GM21447 (cell line): Measurements from ENCODE around the gene WDHD1.
"Not testable (repeated sequence)": the region's sequence is repeated elsewhere in the genome, so short reads cannot be mapped to it uniquely, and the experiment has no call there.

Experiments
- ATAC-seq: cut with Tn5 transposase; IDR thresholded peaks from one replicate; pipeline ENCODE4 v1.9.1; 2021; ENCODE audit not compliant: unreplicated experiment

The WDHD1 gene

DNA sequence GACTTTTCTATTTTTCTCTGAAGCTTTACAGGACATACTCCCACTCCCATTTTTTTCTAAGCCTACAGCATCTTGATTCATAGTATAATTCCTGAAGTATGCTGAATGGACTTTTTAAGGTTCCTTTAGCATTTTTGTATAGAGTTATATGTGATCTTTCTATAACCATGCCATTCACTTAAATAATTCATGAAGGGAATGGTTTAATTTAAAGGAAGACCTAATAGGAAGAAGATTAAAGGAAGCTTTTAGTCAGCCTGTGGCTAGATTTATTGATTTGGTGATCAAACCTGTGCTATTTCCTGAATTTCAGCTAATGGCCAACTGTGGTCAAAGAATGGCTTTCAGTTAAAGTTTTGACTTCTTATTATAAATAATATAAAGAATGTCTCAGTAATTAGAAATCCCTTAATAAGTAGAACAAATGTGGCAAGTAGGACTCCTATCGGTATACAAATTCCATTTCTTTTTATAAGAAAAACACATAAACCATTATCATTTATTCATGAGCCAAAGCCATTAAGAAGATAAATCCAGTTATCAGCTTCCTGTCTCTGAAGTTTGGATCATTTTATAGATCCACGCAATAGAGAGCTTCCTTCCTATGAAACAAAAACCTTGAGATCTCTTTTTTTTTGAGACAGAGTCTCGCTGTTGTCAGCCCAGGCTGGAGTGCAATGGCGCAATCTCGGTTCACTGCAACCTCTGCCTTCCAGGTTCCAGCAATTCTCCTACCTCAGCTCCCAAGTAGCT lies 20.6 kb upstream of the WDHD1 start:
- ATAC-seq: no peak

DNA sequence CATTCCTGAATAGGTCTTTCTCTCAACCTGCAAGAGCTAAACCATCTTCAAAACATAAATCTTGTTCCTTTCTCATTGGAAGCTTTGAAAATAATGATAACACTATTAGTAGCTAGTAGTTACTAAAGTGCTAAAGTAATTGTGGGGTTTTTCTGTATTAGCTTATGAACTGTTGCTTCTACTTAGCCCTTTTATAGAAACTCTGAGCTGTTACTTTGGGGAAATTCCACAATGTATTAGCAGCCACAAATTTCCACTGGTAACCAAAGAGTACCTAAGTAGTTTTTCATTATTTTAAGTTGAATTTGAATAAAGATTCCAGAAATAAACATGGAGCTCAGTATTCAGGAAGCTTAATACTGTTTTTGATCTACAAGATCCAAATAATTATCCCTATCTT lies 18.2 kb upstream of the WDHD1 start:
- no peak for ATAC-seq

DNA sequence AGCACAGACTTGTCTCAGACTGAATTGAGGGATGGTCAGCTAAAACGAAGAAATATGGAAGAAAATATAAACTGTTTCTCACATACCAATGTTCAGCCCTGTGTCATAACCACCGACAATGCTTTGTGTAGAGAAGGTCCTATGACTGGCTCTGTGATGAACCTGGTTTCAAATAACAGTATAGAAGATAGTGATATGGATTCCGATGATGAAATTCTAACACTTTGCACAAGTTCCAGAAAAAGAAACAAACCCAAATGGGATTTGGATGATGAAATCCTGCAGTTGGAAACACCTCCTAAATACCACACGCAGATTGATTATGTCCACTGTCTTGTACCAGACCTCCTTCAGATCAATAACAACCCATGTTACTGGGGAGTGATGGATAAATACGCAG lies 16.6 kb upstream of the WDHD1 start:
- ATAC-seq: no peak

DNA sequence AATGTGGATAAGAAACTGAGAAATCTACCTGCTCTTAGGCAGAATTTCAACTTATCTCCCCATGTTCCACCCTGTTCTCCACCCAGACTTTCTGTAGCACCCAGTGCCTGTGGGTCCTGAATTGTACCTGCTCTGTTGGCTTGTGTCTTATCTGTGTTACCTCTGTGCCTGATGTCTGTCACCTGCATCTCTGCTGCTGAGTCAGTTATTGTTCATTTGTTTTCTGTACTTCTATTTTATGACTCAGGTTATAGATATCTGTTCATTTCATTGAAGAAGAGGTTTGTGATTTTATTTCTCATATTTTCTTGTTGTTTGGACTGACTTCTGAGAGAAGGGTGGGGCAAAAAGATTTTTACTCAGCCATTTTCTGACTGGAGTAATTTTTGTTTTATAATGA lies 11.8 kb upstream of the WDHD1 start:
- no peak for ATAC-seq

DNA sequence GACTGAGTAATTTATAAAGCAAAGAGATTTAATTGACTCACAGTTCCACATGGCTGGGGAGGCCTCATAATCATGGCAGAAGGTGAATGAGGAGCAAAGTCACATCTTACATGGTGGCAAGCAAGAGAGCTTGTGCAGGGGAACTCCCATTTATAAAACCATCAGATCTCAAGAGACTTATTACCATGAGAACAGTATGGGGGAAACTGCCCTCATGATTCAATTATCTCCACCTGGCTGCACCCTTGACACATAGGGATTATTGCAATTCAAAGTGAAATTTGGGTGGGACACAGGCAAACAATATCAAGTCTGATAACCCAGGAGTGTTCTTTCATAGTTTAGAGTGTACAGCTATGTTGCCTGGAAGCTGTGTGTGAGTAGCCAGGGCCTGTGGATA lies 11.1 kb upstream of the WDHD1 start:
- ATAC-seq: not testable (repeated sequence)

DNA sequence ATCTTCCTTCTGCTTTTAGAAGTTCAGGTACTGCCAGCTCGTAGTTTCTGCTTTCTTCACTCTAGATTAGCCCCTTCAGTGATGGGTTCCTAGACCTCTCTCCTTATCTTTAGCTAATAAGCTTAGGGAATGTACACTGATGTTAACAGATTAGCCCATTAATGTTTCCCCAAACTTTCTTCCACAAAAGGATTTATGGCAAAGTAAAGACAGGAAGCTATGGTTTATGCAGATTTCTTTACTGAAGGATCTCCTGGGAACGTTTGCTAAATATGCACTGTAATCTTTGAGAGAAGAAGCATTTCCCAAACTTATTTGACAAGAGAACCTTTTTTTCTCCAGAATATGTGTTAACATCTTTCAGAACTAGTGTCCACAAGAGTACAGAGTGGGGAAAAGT lies 4.3 kb upstream of the WDHD1 start:
- no peak for ATAC-seq

DNA sequence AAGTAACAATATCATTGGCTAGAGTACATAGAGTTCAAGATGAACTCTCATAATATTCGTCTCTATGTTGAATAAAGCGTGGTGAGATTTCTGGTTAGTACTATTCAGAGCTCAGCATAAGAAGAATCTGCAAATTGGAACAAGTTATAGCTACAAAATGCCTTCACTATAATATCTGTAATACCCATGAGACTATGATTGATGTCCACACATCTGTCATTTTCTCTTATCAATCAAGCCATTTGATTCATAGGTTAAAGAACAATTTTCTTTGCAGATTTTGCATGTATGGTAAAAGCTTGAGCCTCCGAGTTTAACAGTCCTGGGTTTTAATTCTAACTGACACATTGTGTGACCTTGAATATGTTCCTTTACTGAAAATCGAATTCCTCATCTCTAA lies 1.6 kb upstream of the WDHD1 start:
- no peak for ATAC-seq

DNA sequence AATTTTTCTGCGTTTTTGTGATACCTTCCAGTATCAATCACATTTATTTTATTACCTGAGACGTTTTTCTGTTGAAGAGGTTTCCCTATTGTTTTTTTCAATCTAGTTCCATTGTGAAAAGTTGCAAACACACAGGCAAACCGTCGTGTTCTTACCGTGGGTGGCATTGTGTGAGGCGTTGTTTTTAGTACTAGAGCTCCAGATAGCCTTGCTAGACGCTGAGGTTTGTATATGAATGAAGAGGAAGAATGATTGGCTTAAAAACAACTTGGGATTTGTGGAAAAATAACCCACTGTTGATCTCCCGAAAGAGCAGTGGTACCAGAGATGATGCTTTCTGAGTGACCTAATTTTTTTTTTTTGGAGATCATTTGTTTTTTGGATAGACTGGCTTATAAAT lies 1.2 kb upstream of the WDHD1 start:
- no peak for ATAC-seq

DNA sequence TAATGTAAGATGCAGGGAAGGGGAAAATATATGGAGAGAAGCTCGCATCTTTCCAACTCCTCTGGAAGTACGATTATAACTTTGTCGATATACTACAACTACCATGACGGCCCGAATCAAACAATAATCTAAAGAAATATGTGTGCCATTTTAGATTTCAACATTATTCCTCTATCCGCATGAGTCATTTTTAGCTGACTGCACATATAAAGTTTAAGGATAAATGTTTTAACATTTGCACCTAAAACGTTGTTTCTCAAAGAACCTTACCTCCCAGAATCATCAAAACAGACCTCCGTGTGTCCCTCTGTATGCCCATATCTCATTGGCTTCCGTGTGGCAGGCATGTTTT lies 482 bp downstream of the WDHD1 start:
- no peak for ATAC-seq

DNA sequence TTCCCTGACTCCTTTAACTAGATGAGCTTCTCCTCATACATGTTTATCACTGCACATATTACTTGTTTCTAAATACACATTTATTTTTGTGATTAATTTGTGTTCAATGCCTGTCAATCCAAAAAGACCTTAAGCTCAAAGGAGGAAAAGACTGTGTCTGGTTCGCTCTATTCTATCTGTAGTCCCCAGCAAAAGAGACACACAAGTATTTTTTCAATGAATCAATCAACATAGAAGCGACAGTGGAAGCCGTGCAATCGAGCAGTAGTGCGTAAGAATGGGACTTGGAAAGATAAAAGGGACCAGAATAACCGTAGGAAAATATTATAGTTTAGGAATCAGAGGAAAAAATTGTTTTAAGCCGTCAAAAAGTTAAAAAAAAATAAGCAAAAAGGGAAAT lies 951 bp downstream of the WDHD1 start:
- ATAC-seq: no peak

DNA sequence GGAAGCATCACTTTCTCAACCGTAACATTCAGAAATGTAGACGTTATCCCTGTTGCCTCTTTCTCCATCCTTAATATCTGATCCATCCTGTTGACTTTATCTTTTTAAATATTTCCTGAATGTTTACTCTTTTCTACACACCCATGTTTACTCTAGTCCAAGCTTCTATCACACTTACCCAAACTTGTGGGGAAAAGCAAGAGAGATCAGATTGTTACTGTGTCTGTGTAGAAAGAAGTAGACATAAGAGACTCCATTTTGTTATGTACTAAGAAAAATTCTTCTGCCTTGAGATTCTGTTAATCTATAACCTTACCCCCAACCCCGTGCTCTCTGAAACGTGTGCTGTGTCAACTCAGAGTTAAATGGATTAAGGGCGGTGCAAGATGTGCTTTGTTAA lies 2.5 kb downstream of the WDHD1 start:
- ATAC-seq: not testable (repeated sequence)

DNA sequence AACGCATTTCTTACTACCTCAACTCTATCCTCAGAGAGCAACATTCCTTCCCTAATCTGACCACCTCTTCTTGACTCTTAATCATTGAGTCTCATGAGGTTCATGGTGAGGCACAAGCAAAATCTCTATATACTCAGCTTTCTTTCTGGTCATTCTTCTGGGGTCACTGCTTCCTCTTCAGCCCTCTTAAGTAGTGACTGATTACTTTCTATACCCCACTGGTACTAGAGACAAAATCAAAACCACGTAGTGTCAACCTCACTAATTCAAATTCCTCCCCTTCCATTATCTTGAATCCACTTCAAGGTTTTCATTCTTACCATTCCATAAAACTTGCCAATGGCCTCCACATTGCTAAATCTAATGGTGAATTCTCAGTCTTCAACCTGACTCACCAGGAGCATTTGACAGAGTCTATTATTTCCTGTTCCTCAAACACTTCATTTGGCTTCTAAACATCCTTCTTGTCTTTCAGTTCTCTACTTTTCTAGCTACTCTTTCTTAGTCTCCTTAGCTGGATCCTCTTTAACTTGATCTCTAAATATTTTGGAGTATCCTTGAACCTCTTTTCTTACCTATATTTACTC lies 6.8 kb downstream of the WDHD1 start:
- ATAC-seq: no peak

DNA sequence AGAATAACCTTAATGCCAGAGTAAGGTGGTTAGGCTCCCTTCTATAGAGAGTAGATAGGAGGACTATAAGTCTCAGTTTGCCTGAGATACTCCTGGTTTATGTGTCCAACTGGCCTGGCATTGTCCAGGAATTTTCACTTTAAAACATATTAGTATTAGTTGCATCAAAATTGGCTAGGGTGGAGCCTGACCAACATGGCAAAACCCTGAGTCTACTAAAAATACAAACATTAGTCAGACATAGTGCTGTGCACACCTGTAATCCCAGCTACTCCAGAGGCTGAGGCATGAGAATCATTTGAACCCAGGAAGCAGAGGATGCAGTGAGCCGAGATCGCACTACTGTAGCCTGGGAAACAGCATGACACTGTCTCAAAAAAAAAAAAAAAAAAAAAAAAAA lies 11.9 kb downstream of the WDHD1 start:
- ATAC-seq: no peak

DNA sequence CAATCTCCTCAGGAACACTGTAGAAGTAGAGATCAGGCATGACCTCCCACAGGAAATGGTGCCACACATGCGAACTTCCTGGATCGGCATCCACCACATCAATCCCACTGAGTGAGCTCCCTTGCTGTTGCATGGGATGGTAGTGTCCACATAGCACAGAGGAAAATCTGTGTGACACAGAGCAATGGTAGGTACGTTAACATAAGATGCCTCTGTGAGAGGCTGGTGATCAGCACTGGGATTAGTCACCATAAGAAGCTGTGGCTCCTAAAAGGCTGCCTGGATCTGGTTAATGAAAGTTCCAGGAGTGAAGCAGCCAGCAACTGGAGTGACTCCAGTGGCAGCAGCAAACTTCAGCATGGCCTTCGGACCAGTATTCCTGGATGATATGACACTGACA lies 21.8 kb downstream of the WDHD1 start:
- no peak for ATAC-seq

DNA sequence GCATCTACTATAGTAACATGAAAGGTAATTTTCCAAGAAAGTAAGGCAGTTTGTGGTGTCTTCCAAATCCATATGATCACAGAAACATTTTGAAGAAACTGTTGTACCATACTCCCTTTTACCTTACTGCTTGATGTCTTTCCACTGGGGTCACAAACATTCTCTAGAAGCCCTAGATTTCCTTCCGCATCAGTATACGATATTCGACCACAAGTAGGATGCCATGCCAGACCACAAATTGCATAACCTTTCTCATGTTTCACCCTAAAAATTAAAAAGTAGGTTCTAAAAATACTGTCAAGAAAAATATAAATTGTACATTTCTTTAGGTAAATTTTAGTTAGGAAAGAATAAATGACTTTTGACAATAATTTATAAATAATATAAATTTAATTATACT lies 26.5 kb downstream of the WDHD1 start:
- no peak for ATAC-seq

DNA sequence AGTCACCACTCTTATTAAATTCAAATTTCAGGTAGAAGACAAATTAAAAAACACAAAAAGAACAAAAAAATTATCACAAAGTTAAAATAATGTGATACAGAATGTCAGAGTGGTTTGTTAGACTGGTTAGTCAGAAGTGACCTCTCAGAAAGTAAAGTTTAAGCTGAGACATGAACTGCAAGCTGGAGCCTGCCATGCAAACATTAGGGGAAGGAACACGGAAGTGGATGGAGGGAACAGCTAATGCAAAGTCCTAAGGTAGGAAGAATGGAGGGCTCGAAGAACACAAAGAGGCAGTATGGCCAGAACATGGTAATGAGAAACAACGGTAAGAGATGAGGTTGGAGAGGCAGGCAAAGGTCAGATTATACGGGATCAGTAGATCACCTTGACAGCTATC lies 41.7 kb downstream of the WDHD1 start:
- no peak for ATAC-seq

DNA sequence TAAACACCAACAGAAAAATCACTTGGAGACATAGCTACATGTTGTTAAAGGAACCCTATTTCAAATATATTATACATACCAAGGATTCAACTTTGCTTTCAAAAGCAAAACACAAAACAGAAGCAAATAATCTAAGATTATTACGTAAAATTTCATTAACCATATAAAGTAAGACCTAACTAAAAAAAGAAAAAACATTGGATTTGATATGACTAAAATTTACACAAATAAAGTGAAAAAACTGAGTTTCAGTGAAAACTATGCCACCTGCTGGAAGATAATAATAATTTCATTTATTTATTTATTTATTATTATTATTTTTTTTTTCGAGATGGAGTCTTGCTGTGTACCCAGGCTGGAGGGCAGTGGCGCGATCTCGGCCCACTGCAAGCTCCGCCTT lies 45.2 kb downstream of the WDHD1 start:
- ATAC-seq: no peak

DNA sequence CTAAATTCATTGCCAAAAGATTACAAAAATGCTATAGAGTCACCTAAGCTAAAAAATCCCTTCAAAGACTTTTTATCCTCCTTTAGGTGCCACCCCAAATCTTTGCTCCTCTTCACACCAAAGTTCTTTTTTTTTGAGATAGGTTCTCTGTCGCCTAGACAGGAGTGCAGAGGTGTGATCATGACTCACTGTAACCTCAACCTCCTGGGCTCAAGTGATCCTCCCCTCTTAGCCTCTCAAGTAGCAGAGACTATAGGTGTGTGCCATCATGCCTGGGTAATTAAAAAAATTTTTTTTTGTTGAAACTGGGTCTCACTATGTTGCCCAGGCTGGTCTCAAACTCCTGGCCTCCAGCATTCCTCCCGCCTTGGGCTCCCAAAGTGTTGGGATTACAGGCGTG lies 47.9 kb downstream of the WDHD1 start:
- no peak for ATAC-seq

DNA sequence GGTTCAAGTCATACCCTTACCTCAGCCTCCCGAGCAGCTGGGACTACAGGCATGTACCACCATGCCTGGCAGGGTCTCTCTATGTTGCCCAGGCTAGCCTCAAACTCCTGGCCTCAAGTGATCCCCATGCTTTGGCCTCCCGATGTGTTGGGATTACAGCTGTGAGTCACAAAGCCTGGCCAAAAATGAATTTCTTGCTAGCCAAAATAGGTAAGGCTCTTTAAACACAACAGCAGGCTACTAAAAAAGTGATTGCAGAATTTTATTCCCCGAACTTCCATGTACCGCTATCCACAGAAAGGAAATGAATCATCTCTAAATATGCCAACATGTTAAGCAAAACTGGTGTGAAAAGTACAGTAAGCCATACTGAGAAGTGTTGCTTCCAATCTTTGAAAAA lies 50.6 kb downstream of the WDHD1 start:
- no peak for ATAC-seq

DNA sequence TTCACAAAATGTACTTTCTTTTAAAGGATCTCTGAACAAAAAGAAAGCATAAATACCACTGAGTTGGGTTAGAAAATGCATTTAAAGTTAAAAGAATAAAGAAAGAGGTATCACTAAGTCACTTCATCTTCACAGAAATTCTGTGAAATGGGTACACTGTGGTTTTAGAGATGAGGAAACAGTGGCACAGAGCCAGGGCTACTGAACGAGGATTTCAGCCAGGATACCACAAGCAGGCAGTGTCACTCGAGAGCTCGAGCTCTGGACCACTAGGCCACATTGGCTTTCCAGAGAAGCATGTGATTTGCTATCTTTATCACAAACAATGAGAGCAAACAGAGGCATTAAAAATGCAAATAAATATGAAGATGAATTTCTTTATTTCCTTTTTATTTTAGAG lies 51.0 kb downstream of the WDHD1 start:
- no peak for ATAC-seq

DNA sequence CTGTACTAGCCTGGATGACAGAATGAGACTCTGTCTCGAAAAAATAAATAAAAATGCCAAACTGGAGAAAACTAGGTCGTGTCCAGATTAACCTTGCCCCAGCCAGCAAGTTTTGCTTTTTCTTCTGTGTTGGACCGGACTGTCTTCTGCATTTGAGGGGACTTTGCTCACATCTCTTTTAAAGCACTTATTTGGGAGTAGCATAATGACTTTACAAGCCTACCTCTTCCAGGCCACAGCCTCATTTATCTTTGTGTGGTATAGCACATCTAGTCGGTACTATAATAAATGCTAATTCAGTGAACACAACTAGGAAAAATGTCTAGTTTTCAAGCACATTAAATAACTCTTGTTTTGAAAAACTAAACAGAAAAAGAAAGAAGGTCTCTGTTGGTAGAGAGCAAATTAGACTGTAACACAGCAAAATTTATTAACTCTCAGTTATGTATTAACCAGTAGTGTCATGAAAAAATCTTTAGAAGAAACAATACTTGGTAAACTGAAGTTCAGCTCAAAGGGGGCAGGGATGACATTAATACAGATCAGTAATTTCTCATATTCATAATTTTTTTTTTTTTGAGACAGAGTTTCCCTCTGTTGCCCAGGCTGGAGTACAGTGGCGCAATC lies 52.0 kb downstream of the WDHD1 start:
- no peak for ATAC-seq

DNA sequence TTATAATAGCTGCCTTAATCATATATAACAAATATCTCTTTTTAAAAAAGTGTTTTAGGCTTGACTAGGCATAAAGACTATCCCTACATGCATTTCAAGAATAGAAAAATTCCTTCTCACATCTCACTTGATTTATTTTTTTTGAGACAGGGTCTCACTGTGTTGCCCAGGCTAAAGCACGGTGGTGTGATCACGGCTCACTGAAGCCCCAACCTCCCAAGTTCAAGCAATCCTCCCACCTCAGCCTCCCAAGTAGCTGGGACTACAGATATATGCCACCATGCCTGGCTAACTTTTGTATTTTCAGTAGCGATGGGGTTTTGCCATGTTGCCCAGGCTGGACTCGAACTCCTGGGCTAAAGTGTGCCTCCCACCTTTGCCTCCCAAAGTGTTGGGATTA lies 59.4 kb downstream of the WDHD1 start:
- ATAC-seq: no peak

DNA sequence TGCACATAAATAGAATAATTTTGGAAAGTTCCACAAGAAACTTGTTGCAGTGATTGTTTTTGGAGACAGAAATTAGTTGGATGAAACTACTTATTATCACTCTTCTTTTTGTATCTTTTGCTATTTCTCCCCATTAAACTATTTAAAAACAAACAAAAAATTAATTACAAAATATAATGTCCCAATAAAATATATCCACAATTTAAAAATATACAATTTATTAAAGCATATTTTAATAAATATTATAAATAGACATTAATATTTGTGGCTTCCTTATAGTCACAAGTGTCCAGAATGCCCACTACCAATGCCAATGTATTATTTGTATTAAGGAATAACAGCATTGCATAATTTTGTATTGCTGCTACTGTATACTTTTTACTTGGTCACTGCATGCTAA lies 71.8 kb downstream of the WDHD1 start:
- ATAC-seq: no peak
